ACC112 (cell line): ENCODE data around the gene TMEM170A.
A peak's percentile ranks its signal among the peaks of the same experiment; 100 is the strongest.
"Not testable (repeated sequence)": the region's sequence is repeated elsewhere in the genome, so short reads cannot be mapped to it uniquely, and the experiment has no call there.

ENCODE experiments used
- H2AFZ ChIP-seq: fragments of 200-600 bp; sonication (generic); one replicate; pipeline ENCODE4 v1.6.0; 2017; ENCODE audit warnings: antibody characterized with exemption, low read length; ENCODE audit not compliant: unreplicated experiment
- H3K27ac ChIP-seq: fragments of 200-600 bp; sonication (generic); 2 replicates; pipeline ENCODE4 v1.5.1; 2014; ENCODE audit warnings: low read depth, mild to moderate bottlenecking, antibody characterized with exemption, low read length, moderate library complexity
- H3K27me3 ChIP-seq: fragments of 200-600 bp; sonication (generic); 2 replicates; pipeline ENCODE4 v1.6.1; 2014; ENCODE audit warnings: mild to moderate bottlenecking, antibody characterized with exemption, low read length, moderate library complexity, mixed read lengths; ENCODE audit not compliant: insufficient read depth
- H3K36me3 ChIP-seq: fragments of 200-600 bp; sonication (generic); 2 replicates; pipeline ENCODE4 v1.6.1; 2016; ENCODE audit warnings: mild to moderate bottlenecking, antibody characterized with exemption, low read length, moderate library complexity, mixed read lengths; ENCODE audit not compliant: insufficient read depth
- H3K4me1 ChIP-seq: fragments of 200-600 bp; sonication (generic); one replicate; pipeline ENCODE4 v1.6.1; 2016; ENCODE audit warnings: low read length, mixed read lengths; ENCODE audit not compliant: insufficient read depth, unreplicated experiment, control insufficient read depth
- H3K4me3 ChIP-seq: fragments of 200-600 bp; sonication (generic); 2 replicates; pipeline ENCODE4 v1.5.1; 2014; ENCODE audit warnings: mild to moderate bottlenecking, low read depth, low read length
- H3K79me2 ChIP-seq: fragments of 200-600 bp; sonication (generic); one replicate; pipeline ENCODE4 v1.6.0; 2016; ENCODE audit warnings: low read length; ENCODE audit not compliant: control insufficient read depth, unreplicated experiment, insufficient read depth

TMEM170A gene

DNA sequence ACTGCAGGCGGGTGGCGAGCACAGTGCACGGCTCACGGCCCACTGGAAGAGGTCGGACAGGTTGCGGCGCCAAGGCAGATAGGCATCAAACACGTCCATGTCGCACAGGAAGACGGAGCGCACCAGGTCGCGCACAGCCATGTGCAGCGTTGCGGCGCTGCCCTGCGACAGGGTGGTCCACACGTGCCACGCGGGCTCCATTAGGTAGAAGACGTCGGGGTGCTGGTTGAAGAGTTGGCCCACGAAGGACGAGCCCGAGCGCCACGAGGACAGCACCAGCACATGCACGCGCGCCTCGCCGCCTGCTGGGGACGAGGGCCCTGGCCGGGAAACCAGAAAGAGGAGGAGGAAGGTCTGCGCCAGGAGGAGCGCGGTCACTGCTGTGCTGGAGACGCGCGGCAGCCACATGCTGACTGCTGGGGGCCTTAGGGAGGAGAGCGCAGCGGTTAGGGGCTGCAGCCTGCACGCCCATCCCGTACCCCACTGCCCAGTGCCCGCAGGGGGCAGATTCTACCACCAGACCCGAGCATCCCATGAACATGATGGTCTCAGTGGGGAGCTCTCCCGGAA, 15.0 kb upstream of the TMEM170A start:
- Histone ChIP-seq H3K27me3 (no peaks in the 10 kb centered on the region), H3K79me2 (no peaks in the 10 kb centered on the region), H2AFZ (no peak overlapping the region), H3K27ac (no peak overlapping the region), H3K36me3 (no peaks in the 10 kb centered on the region), H3K4me1 (no peaks in the 10 kb centered on the region), H3K4me3 (no peak overlapping the region)

DNA sequence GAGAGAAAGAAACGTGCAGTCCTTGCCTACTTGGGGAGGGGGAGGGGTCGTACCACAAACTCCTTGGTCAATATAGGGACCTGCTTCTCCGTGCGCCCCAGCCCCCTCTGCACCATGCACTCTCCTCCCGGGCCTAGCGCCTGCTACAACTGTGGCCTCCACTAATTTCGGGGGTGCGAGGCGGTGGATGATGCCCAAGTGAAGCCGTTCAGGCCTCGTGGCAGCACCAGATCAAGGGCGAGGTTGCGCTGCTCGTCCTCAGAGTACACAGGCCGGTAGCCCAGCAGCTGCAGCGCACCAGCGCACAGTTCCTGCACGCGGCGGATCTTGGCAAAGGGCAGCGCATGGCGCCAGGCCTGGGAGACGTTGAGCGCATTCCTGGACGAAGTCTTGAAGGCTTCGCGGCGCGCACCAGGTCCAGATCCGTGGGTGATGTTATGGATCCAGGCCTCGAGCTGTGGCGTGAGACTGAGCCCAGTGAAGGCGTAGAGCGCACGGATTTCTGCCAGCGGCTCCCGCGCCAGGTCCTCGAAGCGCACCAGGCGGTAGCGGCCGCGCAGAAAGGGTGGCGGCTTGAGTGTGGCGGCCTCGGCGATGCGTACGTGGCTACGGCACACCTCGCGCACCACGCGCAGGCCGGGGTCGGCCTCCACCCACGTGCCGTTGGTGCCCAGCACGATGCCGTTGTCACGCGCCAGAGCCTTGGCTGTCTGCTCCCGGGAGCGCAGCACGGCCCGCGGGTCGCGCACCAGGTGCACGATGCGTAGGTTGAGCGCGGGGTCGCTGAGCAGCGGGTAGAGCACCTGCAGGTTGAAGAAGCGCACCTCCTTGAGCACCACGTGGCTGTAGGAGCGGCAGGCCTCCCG, 14.2 kb upstream of the TMEM170A start:
- Histone ChIP-seq H3K79me2 (no peaks in the 10 kb centered on the region), H3K36me3 (no peaks in the 10 kb centered on the region), H3K27me3 (no peaks in the 10 kb centered on the region), H3K27ac (no peak overlapping the region), H3K4me3 (no peak overlapping the region), H3K4me1 (no peaks in the 10 kb centered on the region), H2AFZ (no peak overlapping the region)

DNA sequence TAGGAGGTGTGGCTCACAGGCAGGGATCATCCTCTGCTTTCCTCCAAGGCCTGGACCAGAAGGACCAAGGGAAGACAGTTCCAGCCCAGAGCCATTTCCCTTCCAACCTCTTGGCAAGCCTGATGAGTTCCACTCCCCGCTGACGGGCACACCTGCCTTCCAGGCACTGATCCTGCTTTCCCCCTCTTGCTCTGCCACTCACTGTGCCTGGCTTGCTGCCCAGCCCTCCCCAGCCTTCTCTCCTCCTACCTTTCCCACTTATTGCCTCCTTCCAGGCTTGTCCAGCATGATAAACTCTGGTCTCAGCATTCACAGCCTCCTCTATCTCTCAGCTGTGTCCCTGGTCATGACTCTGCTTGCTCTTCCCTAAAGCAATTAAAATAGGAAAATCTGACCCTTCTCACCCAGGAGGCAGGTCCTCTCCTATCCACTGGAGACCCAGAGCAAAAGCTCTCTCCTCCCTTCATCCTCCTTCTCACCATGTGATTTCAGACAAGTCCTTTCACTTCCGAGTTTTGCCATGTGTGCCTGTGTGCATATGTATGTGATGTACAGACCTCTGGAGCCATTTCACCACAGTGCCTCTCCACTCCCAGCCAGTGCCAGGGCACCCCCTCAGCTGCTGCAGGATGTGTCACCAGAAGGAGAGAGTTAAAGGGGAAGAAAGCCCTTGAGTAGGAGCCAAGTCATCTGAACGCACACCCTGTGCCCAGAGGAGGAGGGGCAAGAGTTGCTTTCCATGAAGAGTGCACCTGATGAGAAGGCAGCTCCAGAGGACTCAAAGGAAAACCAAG, 13.4 kb upstream of the TMEM170A start:
- Histone ChIP-seq H3K4me3 (no peak overlapping the region), H3K27me3 (no peaks in the 10 kb centered on the region), H3K79me2 (no peaks in the 10 kb centered on the region), H3K36me3 (no peaks in the 10 kb centered on the region), H3K27ac (no peak overlapping the region), H2AFZ (no peak overlapping the region), H3K4me1 (no peaks in the 10 kb centered on the region)

- H3K27ac ChIP-seq: no peak overlapping the region
- H3K27me3 ChIP-seq: no peaks in the 10 kb centered on the region
- H3K4me3 ChIP-seq: no peak overlapping the region
- no peak overlapping the region for H2AFZ ChIP-seq
- H3K4me1 ChIP-seq: no peaks in the 10 kb centered on the region
- H3K79me2 ChIP-seq: no peaks in the 10 kb centered on the region
- H3K36me3 ChIP-seq: no peaks in the 10 kb centered on the region
These were observed 12.3 kb upstream of the TMEM170A start for GRCh38 chr16:75476817-75477216.

- Histone ChIP-seq H3K4me1 (no peaks in the 10 kb centered on the region), H3K4me3 (no peak overlapping the region), H3K27me3 (no peaks in the 10 kb centered on the region), H3K27ac (no peak overlapping the region), H3K79me2 (no peaks in the 10 kb centered on the region), H2AFZ (no peak overlapping the region), H3K36me3 (no peaks in the 10 kb centered on the region)
These were observed 10.9 kb upstream of the TMEM170A start for GRCh38 chr16:75475420-75475847.

DNA sequence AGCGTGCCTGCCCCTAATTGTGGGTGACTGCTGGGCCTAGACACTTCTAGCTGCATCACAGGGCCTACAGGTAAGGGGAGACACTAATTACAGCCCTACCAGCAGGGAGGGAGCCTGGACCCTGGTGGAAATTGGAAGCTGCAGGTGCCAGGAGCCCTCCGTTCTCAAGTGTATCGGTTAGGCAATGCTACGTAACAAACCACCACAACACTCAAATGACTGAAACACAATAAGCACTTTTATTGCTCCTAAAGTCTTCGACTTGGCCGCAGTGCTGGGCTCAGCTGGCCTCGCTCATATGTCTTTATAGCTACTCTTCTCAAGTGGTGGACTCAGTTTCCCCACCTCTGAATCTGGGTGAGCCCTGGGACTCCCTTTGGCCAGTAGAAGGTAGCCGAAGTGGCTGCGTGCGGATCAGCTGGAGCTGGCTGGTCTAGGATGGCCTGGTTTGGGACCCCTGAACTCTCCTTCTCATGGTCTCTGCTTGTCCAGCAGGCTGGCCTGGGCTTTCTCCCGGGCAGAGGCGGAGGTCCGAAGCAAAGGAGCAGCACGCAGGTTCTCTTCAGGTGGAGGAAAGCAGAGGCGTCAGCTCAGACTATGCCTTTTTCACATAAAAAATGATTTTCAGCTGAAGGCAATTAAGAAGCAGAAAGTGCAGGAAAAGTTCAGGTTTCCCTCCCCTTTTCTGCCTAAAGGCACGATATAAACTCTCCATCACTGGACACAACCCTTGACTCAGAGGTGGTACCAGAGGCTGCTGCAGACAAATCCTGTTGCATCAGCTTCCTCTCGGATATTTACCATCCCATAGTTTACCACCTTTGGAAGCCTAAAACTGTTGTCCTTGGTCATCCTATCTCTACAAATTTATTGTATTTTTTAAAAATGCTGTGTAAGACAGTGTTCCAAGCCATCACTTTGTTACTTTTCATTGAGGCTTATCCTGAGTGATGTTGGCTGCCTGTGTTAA, 8.7 kb upstream of the TMEM170A start:
- Histone ChIP-seq H3K4me3 (no peak overlapping the region), H3K27ac (no peak overlapping the region), H3K4me1 (no peaks in the 10 kb centered on the region), H2AFZ (no peak overlapping the region), H3K79me2 (no peaks in the 10 kb centered on the region), H3K36me3 (no peaks in the 10 kb centered on the region), H3K27me3 (no peaks in the 10 kb centered on the region)

GRCh38 chr16:75471723-75472633, 7.5 kb upstream of the TMEM170A start:
- H3K4me3 ChIP-seq: no peak overlapping the region
- no peaks in the 10 kb centered on the region for H3K4me1 ChIP-seq
- H2AFZ ChIP-seq: no peak overlapping the region
- H3K36me3 ChIP-seq: no peaks in the 10 kb centered on the region
- no peak overlapping the region for H3K27ac ChIP-seq
- H3K79me2 ChIP-seq: no peaks in the 10 kb centered on the region
- no peaks in the 10 kb centered on the region for H3K27me3 ChIP-seq

DNA sequence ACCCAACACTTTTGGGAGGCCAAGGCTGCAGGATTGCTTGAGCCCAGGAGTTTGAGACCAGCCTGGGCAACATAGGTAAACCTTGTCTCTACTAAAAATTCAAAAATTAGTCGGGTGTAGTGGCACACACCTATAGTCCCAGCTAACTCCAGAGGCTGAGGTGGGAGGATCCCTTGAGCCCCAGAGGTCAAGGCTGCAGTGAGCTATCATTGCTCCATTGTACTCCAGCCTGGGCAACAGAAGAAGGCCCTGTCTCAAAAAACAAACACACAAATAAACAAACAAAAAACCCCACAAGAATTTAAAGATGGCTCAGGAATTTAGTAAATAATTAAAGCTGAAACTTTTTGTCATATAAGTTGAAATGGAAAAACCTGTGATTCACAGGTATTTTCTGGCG, 2.3 kb upstream of the TMEM170A start:
- Histone ChIP-seq H3K79me2 (peaks cover 23% of the 10 kb centered on the region), H3K4me3 (no peak overlapping the region), H3K4me1 (peaks cover 5% of the 10 kb centered on the region), H3K27me3 (no peaks in the 10 kb centered on the region), H3K36me3 (no peaks in the 10 kb centered on the region), H3K27ac (no peak overlapping the region), H2AFZ (no peak overlapping the region)

- Histone ChIP-seq H2AFZ (peak overlapping the region; percentile 89), H3K79me2 (peaks cover 53% of the 10 kb centered on the region), H3K4me3 (peak overlapping the region; percentile 94)
- H3K36me3 ChIP-seq, H3K4me1 ChIP-seq, H3K27ac ChIP-seq, H3K27me3 ChIP-seq: not testable (repeated sequence)
These were observed 934 bp downstream of the TMEM170A start for GRCh38 chr16:75463389-75464121.
